HK-2 (cell line): Measurements from ENCODE around the gene MBIP.
"Not testable (repeated sequence)": the region's sequence is repeated elsewhere in the genome, so short reads cannot be mapped to it uniquely, and the experiment has no call there.

Experiments
- DNase-seq: peaks from one replicate; pipeline ENCODE4 v3.0.0-alpha.2; 2018; ENCODE audit not compliant: unreplicated experiment

The MBIP gene

GRCh38 chr14:36320200-36320896 is at the start of gene MBIP:
Gene MBIP, minus strand, starts transcription at chr14:36320637. Its CDS starts 49 bp downstream, at chr14:36320588.
- peak; percentile 91 for DNase-seq

DNA sequence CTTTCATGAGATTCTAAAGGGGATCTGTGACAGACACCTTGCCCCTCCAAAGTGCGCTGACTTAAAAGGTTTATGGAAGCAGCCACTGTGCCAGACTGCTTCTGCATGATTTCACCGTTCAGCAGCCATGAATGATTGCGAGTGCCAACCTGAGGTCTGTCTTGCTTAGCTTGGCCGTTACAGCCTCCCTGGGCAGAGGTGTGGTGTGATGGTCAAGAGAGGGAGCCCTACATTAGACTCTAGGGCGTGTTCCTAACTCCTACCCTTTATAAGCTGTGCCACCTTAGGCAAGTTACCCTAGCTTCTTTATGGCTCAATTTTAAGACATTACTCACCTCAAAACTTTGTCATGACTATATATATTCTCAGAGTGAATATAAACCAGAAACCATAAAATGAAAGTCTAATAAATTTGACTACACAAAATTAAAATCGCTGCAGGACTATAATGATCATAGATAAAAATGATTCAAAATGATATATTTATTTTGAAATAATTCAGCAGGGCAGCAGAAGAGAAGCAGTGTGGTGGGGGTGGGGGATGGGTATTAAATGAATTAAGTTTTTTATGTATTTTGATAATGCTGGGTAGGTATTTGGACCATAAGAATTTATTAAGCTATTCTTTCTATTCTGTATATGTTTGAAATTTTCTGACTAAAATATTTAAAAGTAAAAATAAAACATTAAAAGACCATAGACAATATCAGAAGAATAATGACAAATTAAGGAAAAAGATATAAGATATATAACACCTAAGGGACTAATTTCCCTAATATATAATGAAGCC is 47.7 kb upstream of the MBIP start:
- no peak for DNase-seq

GRCh38 chr14:36365766-36366165 is 45.3 kb upstream of the MBIP start:
- DNase-seq = no peak

- DNase-seq = no peak
Observed at GRCh38 chr14:36363704-36364103, 43.3 kb upstream of the MBIP start.

DNA sequence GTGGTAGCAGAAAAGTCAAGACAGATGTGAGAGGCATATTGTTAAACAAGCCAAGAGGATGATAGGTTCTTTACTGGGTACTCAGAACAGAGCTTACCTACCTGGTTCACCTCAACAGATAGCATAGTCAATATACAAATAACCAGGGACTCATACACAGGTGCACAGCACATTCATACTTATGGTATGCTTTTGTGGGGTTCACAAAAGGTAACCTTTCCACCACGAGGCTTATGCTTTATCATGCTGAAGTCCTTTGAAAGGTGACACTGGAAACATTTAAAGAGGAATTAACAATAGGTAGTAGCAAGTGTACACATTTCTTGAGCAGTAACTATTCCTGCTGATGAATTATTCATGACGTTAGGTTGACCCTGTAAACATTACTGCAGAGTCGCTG is 42.2 kb upstream of the MBIP start:
- no peak for DNase-seq

- DNase-seq = no peak
Observed at GRCh38 chr14:36361210-36361853, 40.9 kb upstream of the MBIP start.

DNA sequence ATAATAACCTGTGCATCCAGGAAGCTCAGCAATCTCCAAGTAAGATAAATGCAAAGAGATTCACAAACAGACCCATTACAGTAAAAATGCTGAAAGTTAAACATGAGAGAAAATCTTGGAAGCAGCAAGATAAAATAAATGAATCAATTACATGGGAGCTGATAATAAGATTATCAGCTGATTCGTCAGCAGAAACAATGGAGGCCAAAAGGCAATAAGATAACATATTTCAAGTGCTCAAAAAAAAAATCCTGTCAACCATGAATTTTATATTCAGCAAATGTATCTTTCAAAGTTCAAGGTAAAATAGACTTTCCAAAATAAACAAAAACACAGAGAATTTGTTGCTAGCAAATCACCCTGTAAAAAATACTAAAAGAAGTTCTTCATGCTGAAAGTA is 36.4 kb upstream of the MBIP start:
- no peak for DNase-seq

DNA sequence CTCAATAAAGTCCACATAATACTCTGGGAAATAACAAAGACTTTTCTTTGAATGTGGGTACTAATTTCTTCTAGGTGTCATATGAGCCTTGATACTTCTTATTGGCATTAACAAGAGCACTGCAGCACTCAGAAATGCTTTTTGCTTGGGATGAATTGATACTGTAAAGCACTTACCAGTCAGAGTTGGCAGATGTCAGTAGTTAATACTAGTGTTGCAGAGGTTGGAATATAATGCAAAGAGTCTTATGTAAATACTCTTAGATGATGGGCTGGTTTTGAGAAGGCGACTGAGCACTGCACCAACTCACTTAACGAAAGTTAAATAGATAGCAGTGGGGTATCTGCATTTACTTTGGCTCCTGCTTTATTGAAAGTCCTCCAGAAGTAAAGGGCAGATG is 25.6 kb upstream of the MBIP start:
- DNase-seq = no peak

- no peak for DNase-seq
Observed at GRCh38 chr14:36344211-36344610, 23.8 kb upstream of the MBIP start.

- not testable (repeated sequence) for DNase-seq
Observed at GRCh38 chr14:36341811-36342210, 21.4 kb upstream of the MBIP start.

DNA sequence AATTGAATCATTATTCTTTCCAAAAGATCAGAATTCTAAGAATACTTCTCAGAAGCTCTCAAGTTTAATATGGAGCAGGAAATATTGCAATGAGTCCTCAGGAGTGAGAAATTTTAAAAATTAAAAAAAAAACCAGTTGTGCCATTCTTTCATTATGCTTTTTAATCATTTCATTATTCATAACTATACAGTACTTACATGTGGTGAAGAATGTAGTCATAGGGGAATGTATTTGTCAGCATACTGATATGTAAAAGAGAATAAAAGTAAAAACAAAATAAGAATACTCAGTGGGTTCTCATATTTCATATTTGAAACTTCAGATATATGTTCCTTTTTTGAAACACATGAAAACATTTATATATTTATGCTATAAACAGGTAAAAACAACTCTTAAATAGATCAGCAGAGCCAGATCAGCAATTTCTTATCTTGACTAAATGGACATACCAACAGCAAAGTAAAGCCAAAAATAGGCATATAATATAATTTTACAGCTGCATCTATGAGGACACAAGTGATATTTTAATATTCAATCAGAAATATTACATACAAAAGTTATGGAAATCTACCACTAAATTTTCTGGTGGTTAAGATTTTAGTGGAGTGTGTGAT is 19.9 kb upstream of the MBIP start:
- no peak for DNase-seq

DNA sequence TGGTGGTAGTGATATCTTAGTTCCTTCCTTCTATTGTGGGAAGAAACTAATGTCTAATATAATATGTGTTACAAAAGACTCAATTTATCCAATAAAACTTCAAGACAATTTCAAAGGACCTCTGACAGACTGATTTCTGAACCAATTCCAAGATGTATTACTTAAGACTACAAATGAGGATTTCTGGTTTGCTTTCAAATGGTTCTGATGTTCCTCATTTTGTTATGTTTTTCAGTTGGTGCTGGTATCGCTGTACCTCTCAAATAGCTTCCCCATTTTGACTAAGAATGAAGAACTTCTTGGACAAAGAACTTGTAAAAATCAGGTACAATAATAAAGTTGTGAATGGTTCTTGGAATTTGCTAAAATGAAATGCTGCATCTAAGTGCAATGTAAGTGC is 19.4 kb upstream of the MBIP start:
- DNase-seq = no peak

GRCh38 chr14:36333119-36333518 is 12.7 kb upstream of the MBIP start:
- no peak for DNase-seq

GRCh38 chr14:36327573-36327972 is 7.1 kb upstream of the MBIP start:
- not testable (repeated sequence) for DNase-seq

GRCh38 chr14:36325853-36326252 is 5.4 kb upstream of the MBIP start:
- no peak for DNase-seq

DNA sequence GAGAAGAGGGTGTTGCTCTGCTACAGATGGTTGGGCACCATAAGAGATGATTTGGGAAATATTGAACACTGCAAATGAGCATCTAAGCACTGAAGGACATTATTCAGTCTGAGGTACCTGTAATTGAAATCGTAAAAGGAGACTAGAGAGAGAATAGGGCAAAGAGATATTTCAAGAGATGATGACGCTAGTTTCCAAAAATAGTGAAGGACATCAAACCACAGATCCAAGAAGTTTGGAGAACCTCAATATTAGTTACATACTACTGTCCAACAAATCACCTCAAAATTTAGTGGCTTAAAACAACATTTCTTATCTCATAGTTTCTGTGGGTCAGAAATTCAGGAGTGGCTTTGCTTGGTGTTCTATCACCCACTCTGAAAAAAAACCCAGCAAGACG is 4.5 kb upstream of the MBIP start:
- no peak for DNase-seq

- no peak for DNase-seq
Observed at GRCh38 chr14:36320897-36321381, 502 bp upstream of the MBIP start.

GRCh38 chr14:36319899-36320199 is 588 bp downstream of the MBIP start:
- DNase-seq = no peak

DNA sequence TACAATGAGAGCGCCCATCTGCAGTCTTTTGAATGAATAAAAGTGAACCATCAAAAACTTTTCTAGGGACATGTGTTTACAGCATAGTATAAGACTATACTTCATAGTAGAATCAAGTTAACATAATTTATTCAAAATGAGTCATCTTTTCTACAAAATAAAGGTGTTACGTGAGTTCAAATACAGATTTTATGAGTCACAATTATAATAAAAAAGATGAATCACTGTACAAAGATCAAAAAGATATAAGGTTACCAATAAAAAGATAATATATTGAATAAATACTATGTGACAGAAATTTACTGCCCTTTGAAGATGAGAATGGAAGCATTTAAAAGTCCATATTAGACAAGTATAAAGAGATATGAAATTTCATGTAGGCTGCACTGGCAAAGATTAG is 2.8 kb downstream of the MBIP start:
- DNase-seq = no peak

- DNase-seq = no peak
Observed at GRCh38 chr14:36316131-36316530, 4.3 kb downstream of the MBIP start.

- no peak for DNase-seq
Observed at GRCh38 chr14:36315159-36315853, 5.1 kb downstream of the MBIP start.

GRCh38 chr14:36313898-36314297 is 6.5 kb downstream of the MBIP start:
- DNase-seq = no peak
